ENCODE measurements around the gene MLF2. TPM values are rescaled to one million over a fixed set of nuclear protein-coding genes. Genes with fewer than 3 reads are reported as not detected.

The MLF2 gene
- total and polyA plus RNA-seq, 2 of the 13 experiments (the other 11 are each of a cell fraction or from before 2014, with no cell fraction given): 88.1 to 167 TPM

- peak; percentile 21; the same call in 1 of the 2 replicates for TF ChIP-seq ZNF775 (CRISPR knock-in tag; IDR thresholded peaks at IDR 0.05; ENCODE audit: borderline replicate concordance)
- TF ChIP-seq ZFYVE20 (CRISPR knock-in tag; IDR thresholded peaks at IDR 0.05; ENCODE audit: borderline replicate concordance, low read depth): no peak
- TF ChIP-seq TFE3 (CRISPR knock-in tag; IDR thresholded peaks at IDR 0.05): peak; percentile 31; the same call in 1 of the 2 replicates
- no peak for TF ChIP-seq TEAD2 (CRISPR knock-in tag; IDR thresholded peaks at IDR 0.05)
- TF ChIP-seq NFYB (CRISPR knock-in tag; IDR thresholded peaks at IDR 0.05): peak; percentile 29; the same call in 1 of the 2 replicates
- TF ChIP-seq ATAD3A (CRISPR knock-in tag; IDR thresholded peaks at IDR 0.05): no peak
- no peak; the same call in 1 of the 2 replicates for TF ChIP-seq NKX3-1 (CRISPR knock-in tag; IDR thresholded peaks at IDR 0.05)
- no peak; the same call in 1 of the 2 replicates for TF ChIP-seq ZNF343 (CRISPR knock-in tag; IDR thresholded peaks at IDR 0.05)
- TF ChIP-seq ZNF432 (CRISPR knock-in tag; IDR thresholded peaks at IDR 0.05; ENCODE audit: borderline replicate concordance): no peak
- no peak for TF ChIP-seq MAFK (conservative IDR thresholded peaks at IDR 0.05 in 1 of 2, IDR thresholded peaks at IDR 0.05 in 1 of 2; ENCODE audit: low read length in 2 of 2)
- no peak for TF ChIP-seq REST (IDR thresholded peaks at IDR 0.05; ENCODE audit: borderline replicate concordance in 1 of 2, low read depth in 1 of 2, low read length in 2 of 2)
- peak; percentile 63 for TF ChIP-seq ASH2L (IDR thresholded peaks at IDR 0.05; ENCODE audit: insufficient read length, low read depth, low read length)
- no peak; the same call in 1 of the 2 replicates for TF ChIP-seq HES4 (CRISPR knock-in tag; IDR thresholded peaks at IDR 0.05; ENCODE audit: borderline replicate concordance)
- peak; percentile 84 for TF ChIP-seq SP2 (CRISPR knock-in tag; IDR thresholded peaks at IDR 0.05)
- no peak for TF ChIP-seq GRHL1 (CRISPR knock-in tag; conservative IDR thresholded peaks at IDR 0.05)
- peak; percentile 99 for TF ChIP-seq CREB1 (IDR thresholded peaks at IDR 0.05)
- TF ChIP-seq CREB1 (CRISPR knock-in tag; IDR thresholded peaks at IDR 0.05): peak; percentile 93
- TF ChIP-seq GTF2F1 (IDR thresholded peaks at IDR 0.05; ENCODE audit: low read length): no peak
- no peak for TF ChIP-seq ZNF326 (CRISPR knock-in tag; IDR thresholded peaks at IDR 0.05; ENCODE audit: borderline replicate concordance)
- TF ChIP-seq HOXA9 (CRISPR knock-in tag; IDR thresholded peaks at IDR 0.05; ENCODE audit: borderline replicate concordance): no peak
- TF ChIP-seq ZNF564 (CRISPR knock-in tag; IDR thresholded peaks at IDR 0.05): no peak
- no peak; the same call in 1 of the 2 replicates for TF ChIP-seq CCDC6 (CRISPR knock-in tag; IDR thresholded peaks at IDR 0.05)
- no peak for TF ChIP-seq KDM4B (CRISPR knock-in tag; IDR thresholded peaks at IDR 0.05)
These were observed at the start of gene MLF2 (continued) for GRCh38 chr12:6752921-6753771.
